HEK293 (cell line): ENCODE data around the gene NFIB.

Source experiments
- CTCF ChIA-PET: fragments of 350-600 bp; formaldehyde crosslinking; extraction: SDS; loops from one replicate; lab custom pipeline; 2021; ENCODE audit warnings: antibody characterized with exemption; lab: Yijun Ruan, JAX
- POLR2A ChIA-PET: fragments of 300-600 bp; formaldehyde crosslinking; extraction: SDS; loops from one replicate; lab custom pipeline; 2020; ENCODE audit warnings: antibody characterized with exemption, inconsistent platforms; lab: Yijun Ruan, JAX
- H3K27ac ChIP-seq: fragments of 200-500 bp; sonication (Bioruptor generic); 2 replicates; pipeline ENCODE4 v1.5.1; 2014; ENCODE audit warnings: low read depth, low read length, control low read depth, inconsistent platforms; ENCODE audit errors: extremely low read depth
- H3K36me3 ChIP-seq, 2 experiments: fragments of 200-500 bp in 1 of 2; sonication (Bioruptor generic) in 1 of 2; 1 replicate in 1 of 2; 2 replicates in 1 of 2; pipeline ENCODE4 v1.5.1; 2014 to 2017; ENCODE audit warnings: inconsistent platforms in 2 of 2, low read length in 2 of 2; ENCODE audit not compliant: control insufficient read depth in 2 of 2, insufficient read depth in 1 of 2
- H3K4me1 ChIP-seq: fragments of 200-500 bp; sonication (Bioruptor generic); 2 replicates; pipeline ENCODE4 v1.5.1; 2014; ENCODE audit warnings: mild to moderate bottlenecking, low read length, inconsistent platforms; ENCODE audit not compliant: control insufficient read depth, insufficient read depth
- H3K4me3 ChIP-seq: 2 replicates; pipeline ENCODE4 v1.5.1; 2011; ENCODE audit warnings: low read depth, mild to moderate bottlenecking, control low read depth, low read length, moderate library complexity
- H3K9me3 ChIP-seq: fragments of 200-500 bp; sonication (Bioruptor generic); 2 replicates; pipeline ENCODE4 v1.5.1; 2014; ENCODE audit warnings: low read depth, low read length, inconsistent platforms; ENCODE audit not compliant: control insufficient read depth, insufficient read depth
- GLI4 ChIP-seq: fragments of 450-650 bp; formaldehyde crosslinking; IDR thresholded peaks from 2 replicates; pipeline ENCODE4 v1.5.1; 2016; ENCODE audit warnings: missing biosample characterization, missing genetic modification characterization
- SP3 ChIP-seq: fragments of 450-650 bp; formaldehyde crosslinking; IDR thresholded peaks from 2 replicates; pipeline ENCODE4 v1.5.1; 2016; ENCODE audit warnings: missing biosample characterization, missing genetic modification characterization
- YY1 ChIP-seq: fragments of 450-650 bp; formaldehyde crosslinking; IDR thresholded peaks from 2 replicates; pipeline ENCODE4 v1.5.1; 2018; ENCODE audit warnings: missing biosample characterization, missing genetic modification characterization
- ZNF175 ChIP-seq: fragments of 450-650 bp; formaldehyde crosslinking; IDR thresholded peaks from 2 replicates; pipeline ENCODE4 v1.5.1; 2016; ENCODE audit warnings: missing biosample characterization, missing genetic modification characterization
- ZNF311 ChIP-seq: fragments of 450-650 bp; formaldehyde crosslinking; IDR thresholded peaks from 2 replicates; pipeline ENCODE4 v1.5.1; 2017; ENCODE audit warnings: missing biosample characterization, missing genetic modification characterization, borderline replicate concordance
- ZNF354C ChIP-seq: fragments of 450-650 bp; formaldehyde crosslinking; IDR thresholded peaks from 2 replicates; pipeline ENCODE4 v1.5.1; 2016; ENCODE audit warnings: missing biosample characterization, missing genetic modification characterization, low read depth, borderline replicate concordance
- ZNF561 ChIP-seq: fragments of 450-650 bp; IDR thresholded peaks from 2 replicates; pipeline ENCODE4 v1.5.1; 2018; ENCODE audit warnings: missing biosample characterization, missing genetic modification characterization, borderline replicate concordance
- ZNF654 ChIP-seq: fragments of 450-650 bp; formaldehyde crosslinking; IDR thresholded peaks from 2 replicates; pipeline ENCODE4 v1.5.1; 2016; ENCODE audit warnings: low read depth, missing biosample characterization, missing genetic modification characterization
- ZNF664 ChIP-seq: fragments of 450-650 bp; formaldehyde crosslinking; IDR thresholded peaks from 2 replicates; pipeline ENCODE4 v1.5.1; 2016; ENCODE audit warnings: missing biosample characterization, missing genetic modification characterization
- ZNF776 ChIP-seq: fragments of 450-650 bp; formaldehyde crosslinking; IDR thresholded peaks from 2 replicates; pipeline ENCODE4 v1.5.0; 2017; ENCODE audit warnings: missing biosample characterization, missing genetic modification characterization, borderline replicate concordance
- ZNF777 ChIP-seq: fragments of 450-650 bp; formaldehyde crosslinking; IDR thresholded peaks from 2 replicates; pipeline ENCODE4 v1.5.1; 2017; ENCODE audit warnings: missing biosample characterization, missing genetic modification characterization, borderline replicate concordance
- ZNF785 ChIP-seq: fragments of 450-650 bp; formaldehyde crosslinking; IDR thresholded peaks from 2 replicates; pipeline ENCODE4 v1.5.1; 2016; ENCODE audit warnings: missing biosample characterization, missing genetic modification characterization
- ZNF792 ChIP-seq: fragments of 450-650 bp; formaldehyde crosslinking; IDR thresholded peaks from 2 replicates; pipeline ENCODE4 v1.5.1; 2016; ENCODE audit warnings: missing biosample characterization, missing genetic modification characterization
- TF ChIP-seq, protein P1 (sequence below): fragments of 450-650 bp; formaldehyde crosslinking; IDR thresholded peaks from 2 replicates; pipeline ENCODE4 v1.5.1; 2016; ENCODE audit warnings: missing biosample characterization, missing genetic modification characterization
- TF ChIP-seq, protein P2 (sequence below): fragments of 450-650 bp; formaldehyde crosslinking; IDR thresholded peaks from 2 replicates; pipeline ENCODE4 v1.5.1; 2016; ENCODE audit warnings: missing biosample characterization, missing genetic modification characterization, low read depth
- TF ChIP-seq, protein P3 (sequence below): fragments of 450-650 bp; formaldehyde crosslinking; IDR thresholded peaks from 2 replicates; pipeline ENCODE4 v1.5.1; 2016; ENCODE audit warnings: missing biosample characterization, missing genetic modification characterization

Gene NFIB

DNA sequence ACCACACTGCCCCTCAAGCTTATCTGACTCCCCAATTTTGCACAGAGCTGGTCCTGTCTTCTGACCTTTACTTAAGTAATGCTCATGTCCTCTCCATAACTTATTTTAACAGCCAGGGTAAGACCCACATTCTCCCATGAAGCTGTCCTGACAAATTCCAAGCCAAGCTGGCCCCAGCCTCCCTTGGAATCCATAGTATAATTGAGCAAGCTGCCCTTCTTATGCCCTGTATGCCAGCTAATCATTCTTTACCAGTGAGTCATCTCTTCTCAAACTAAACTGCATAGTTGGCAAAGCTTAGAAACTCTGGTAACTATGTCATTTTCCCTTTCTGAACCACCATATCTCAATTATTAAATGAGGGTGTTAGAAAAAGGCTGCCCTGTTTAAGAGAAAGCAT lies 92.4 kb downstream of the NFIB start:
- H3K36me3 ChIP-seq, result no peaks in the 10 kb centered on the region; a peak in 1 of 3 replicates
- CTCF ChIA-PET, result interaction anchor here (0.5 to 1.0 kb wide), 3 partner anchors 36 to 1142 kb away, joined by 3 to 4 read pairs (median 3); no protein-coding TSS in a partner anchor
- TF ChIP-seq ZNF664 (tag by site-specific recombination) (0 out of 2 replicates have a peak, but pooled peaks have one; percentile 15), SP3 (no peak)
- TF ChIP-seq, protein P1, sequence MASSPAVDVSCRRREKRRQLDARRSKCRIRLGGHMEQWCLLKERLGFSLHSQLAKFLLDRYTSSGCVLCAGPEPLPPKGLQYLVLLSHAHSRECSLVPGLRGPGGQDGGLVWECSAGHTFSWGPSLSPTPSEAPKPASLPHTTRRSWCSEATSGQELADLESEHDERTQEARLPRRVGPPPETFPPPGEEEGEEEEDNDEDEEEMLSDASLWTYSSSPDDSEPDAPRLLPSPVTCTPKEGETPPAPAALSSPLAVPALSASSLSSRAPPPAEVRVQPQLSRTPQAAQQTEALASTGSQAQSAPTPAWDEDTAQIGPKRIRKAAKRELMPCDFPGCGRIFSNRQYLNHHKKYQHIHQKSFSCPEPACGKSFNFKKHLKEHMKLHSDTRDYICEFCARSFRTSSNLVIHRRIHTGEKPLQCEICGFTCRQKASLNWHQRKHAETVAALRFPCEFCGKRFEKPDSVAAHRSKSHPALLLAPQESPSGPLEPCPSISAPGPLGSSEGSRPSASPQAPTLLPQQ, result 0 out of 2 replicates have a peak, but pooled peaks have one; percentile 19
- TF ChIP-seq, all 188 proteins: peak for 2
- no peak overlapping the region for H3K4me3 ChIP-seq
- H3K9me3 ChIP-seq, result no peaks in the 10 kb centered on the region
- 0 out of 2 replicates have a peak, but pooled peaks cover 7% of the 10 kb centered on the region for H3K4me1 ChIP-seq
- POLR2A ChIA-PET, result interaction anchor here (0.6 kb wide), 1 partner anchor 9 kb away, joined by 3 read pairs; no protein-coding TSS in a partner anchor
- H3K27ac ChIP-seq, result no peak overlapping the region

DNA sequence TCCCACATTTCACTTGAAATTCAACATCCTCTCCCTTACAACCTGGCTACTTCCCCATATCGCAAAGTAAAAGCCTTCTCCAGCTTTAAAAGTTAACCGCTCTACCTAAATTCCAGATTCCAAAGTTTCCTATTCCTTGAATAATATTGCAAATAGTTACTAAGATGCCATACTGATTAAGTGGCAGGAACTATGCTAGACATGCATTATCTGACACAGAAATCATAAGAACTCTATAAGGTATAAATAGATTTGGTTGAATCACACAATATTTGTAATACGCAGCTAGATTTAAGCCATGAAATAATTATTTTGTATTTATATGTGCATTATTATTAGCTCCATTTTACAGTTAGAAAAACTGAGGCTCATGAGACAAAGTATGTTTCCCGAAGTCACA lies 92.8 kb downstream of the NFIB start:
- ChIA-PET CTCF (interaction anchor here (0.5 to 1.0 kb wide), 3 partner anchors 36 to 1141 kb away, joined by 3 to 4 read pairs (median 3); no protein-coding TSS in a partner anchor), POLR2A (interaction anchor here (0.6 kb wide), 1 partner anchor 8 kb away, joined by 3 read pairs; no protein-coding TSS in a partner anchor)
- H3K4me3 ChIP-seq, result no peak overlapping the region
- TF ChIP-seq ZNF354C (tag by site-specific recombination) (no peak), ZNF311 (tag by site-specific recombination) (no peak), ZNF776 (no peak), ZNF654 (tag by site-specific recombination) (no peak), ZNF792 (tag by site-specific recombination) (no peak), ZNF561 (tag by site-specific recombination) (no peak), ZNF785 (tag by site-specific recombination) (no peak), SP3 (no peak), YY1 (no peak)
- TF ChIP-seq, protein P2, sequence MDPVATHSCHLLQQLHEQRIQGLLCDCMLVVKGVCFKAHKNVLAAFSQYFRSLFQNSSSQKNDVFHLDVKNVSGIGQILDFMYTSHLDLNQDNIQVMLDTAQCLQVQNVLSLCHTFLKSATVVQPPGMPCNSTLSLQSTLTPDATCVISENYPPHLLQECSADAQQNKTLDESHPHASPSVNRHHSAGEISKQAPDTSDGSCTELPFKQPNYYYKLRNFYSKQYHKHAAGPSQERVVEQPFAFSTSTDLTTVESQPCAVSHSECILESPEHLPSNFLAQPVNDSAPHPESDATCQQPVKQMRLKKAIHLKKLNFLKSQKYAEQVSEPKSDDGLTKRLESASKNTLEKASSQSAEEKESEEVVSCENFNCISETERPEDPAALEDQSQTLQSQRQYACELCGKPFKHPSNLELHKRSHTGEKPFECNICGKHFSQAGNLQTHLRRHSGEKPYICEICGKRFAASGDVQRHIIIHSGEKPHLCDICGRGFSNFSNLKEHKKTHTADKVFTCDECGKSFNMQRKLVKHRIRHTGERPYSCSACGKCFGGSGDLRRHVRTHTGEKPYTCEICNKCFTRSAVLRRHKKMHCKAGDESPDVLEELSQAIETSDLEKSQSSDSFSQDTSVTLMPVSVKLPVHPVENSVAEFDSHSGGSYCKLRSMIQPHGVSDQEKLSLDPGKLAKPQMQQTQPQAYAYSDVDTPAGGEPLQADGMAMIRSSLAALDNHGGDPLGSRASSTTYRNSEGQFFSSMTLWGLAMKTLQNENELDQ (tag by site-specific recombination), result no peak
- TF ChIP-seq, protein P3, sequence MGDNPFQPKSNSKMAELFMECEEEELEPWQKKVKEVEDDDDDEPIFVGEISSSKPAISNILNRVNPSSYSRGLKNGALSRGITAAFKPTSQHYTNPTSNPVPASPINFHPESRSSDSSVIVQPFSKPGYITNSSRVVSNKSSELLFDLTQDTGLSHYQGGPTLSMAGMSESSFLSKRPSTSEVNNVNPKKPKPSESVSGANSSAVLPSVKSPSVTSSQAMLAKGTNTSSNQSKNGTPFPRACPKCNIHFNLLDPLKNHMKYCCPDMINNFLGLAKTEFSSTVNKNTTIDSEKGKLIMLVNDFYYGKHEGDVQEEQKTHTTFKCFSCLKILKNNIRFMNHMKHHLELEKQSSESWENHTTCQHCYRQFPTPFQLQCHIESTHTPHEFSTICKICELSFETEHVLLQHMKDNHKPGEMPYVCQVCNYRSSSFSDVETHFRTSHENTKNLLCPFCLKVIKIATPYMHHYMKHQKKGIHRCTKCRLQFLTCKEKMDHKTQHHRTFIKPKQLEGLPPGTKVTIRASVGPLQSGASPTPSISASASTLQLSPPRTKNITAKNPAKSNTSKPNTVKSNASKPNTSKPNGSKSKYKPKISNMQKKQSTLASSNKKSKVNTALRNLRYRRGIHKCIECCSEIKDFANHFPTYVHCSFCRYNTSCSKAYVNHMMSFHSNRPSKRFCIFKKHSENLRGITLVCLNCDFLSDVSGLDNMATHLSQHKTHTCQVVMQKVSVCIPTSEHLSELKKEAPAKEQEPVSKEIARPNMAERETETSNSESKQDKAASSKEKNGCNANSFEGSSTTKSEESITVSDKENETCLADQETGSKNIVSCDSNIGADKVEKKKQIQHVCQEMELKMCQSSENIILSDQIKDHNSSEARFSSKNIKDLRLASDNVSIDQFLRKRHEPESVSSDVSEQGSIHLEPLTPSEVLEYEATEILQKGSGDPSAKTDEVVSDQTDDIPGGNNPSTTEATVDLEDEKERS (tag by site-specific recombination), result no peak
- no peak overlapping the region for H3K27ac ChIP-seq
- H3K9me3 ChIP-seq, result no peaks in the 10 kb centered on the region
- H3K36me3 ChIP-seq, result no peaks in the 10 kb centered on the region; a peak in 1 of 3 replicates
- 0 out of 2 replicates have a peak, but pooled peaks cover 7% of the 10 kb centered on the region for H3K4me1 ChIP-seq

DNA sequence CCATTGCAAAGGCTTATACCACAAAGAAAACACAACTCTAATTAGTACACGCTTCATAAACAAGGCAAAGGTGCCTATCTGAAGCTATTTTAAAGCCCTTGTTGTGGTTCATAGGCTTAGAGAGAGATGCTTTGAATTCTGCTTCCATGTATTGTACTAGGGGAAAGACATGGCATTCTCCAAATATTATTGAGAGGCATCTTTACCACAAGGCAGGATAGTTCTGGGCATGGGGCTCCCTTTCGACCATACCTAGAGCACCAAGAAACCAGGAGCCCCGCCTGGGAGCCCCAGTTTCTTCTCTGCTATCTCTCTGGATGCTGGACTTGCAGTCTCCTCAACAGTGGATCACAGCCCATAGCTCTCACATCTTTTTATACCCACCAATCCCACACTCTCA lies 93.7 kb downstream of the NFIB start:
- H3K9me3 ChIP-seq, result no peaks in the 10 kb centered on the region
- H3K36me3 ChIP-seq, result no peaks in the 10 kb centered on the region
- H3K27ac ChIP-seq, result no peak overlapping the region
- H3K4me3 ChIP-seq, result no peak overlapping the region
- CTCF ChIA-PET, result interaction anchor here (0.6 to 1.0 kb wide), 3 partner anchors 37 to 180 kb away, joined by 3 to 5 read pairs (median 3); no protein-coding TSS in a partner anchor
- H3K4me1 ChIP-seq, result peaks cover 7% of the 10 kb centered on the region; the same call in 1 of the 2 replicates
- POLR2A ChIA-PET, result no interaction called here
- TF ChIP-seq GLI4 (tag by site-specific recombination) (no peak), ZNF175 (tag by site-specific recombination) (no peak), ZNF777 (tag by site-specific recombination) (no peak)
